Hindlimb muscle (tissue), 1 donor: ENCODE data around the gene TOPBP1. TPM values are rescaled to one million over a fixed set of nuclear protein-coding genes. Genes with fewer than 3 reads are reported as not detected.
"Not testable (repeated sequence)": the region's sequence is repeated elsewhere in the genome, so short reads cannot be mapped to it uniquely, and the experiment has no call there.

ENCODE experiments used
- DNase-seq: peaks from one replicate; pipeline ENCODE4 v3.0.0-alpha.2; 2013
- polyA plus RNA-seq: library from polyadenylated mRNA; unstranded; fragments of 120-200 nt; gene quantifications from one replicate; pipeline ENCODE4 v1.2.1, GENCODE V29; 2013; ENCODE audit not compliant: insufficient read length

Gene TOPBP1
- 25.2 TPM for polyA plus RNA-seq

- DNase-seq, result peak; percentile 90
These were observed at the start of gene TOPBP1 for GRCh38 chr3:133661454-133662277. Gene TOPBP1 (minus strand): TSS chr3:133661941. CDS start chr3:133661127, 814 bp downstream.

- DNase-seq, result no peak
These were observed 49.3 kb upstream of the TOPBP1 start for GRCh38 chr3:133711013-133711412.

GRCh38 chr3:133709139-133709750 is 47.5 kb upstream of the TOPBP1 start:
- DNase-seq, result no peak

GRCh38 chr3:133706033-133706432 is 44.3 kb upstream of the TOPBP1 start:
- DNase-seq, result no peak

GRCh38 chr3:133703915-133704314 is 42.2 kb upstream of the TOPBP1 start:
- no peak for DNase-seq

- DNase-seq, result no peak
These were observed 40.0 kb upstream of the TOPBP1 start for GRCh38 chr3:133701435-133702358.

GRCh38 chr3:133700351-133700750 is 38.6 kb upstream of the TOPBP1 start:
- DNase-seq, result no peak

- DNase-seq, result no peak
These were observed 38.2 kb upstream of the TOPBP1 start for GRCh38 chr3:133699903-133700302.

GRCh38 chr3:133699467-133699866 is 37.7 kb upstream of the TOPBP1 start:
- no peak for DNase-seq

- DNase-seq, result no peak
These were observed 36.2 kb upstream of the TOPBP1 start for GRCh38 chr3:133697960-133698359.

- no peak for DNase-seq
These were observed 33.9 kb upstream of the TOPBP1 start for GRCh38 chr3:133695560-133696171.

GRCh38 chr3:133694288-133695268 is 32.8 kb upstream of the TOPBP1 start:
- DNase-seq, result no peak

- DNase-seq, result no peak
These were observed 32.1 kb upstream of the TOPBP1 start for GRCh38 chr3:133693821-133694220.

- no peak for DNase-seq
These were observed 31.0 kb upstream of the TOPBP1 start for GRCh38 chr3:133692759-133693158.

- DNase-seq, result no peak
These were observed 29.7 kb upstream of the TOPBP1 start for GRCh38 chr3:133691273-133692107.

- not testable (repeated sequence) for DNase-seq
These were observed 16.3 kb upstream of the TOPBP1 start for GRCh38 chr3:133677993-133678392.

GRCh38 chr3:133676336-133677118 is 14.8 kb upstream of the TOPBP1 start:
- no peak for DNase-seq

- DNase-seq, result no peak
These were observed 14.0 kb upstream of the TOPBP1 start for GRCh38 chr3:133675631-133676335.
